NOMO-1 treated with dmso at 0.1 percent for 144 hours (cell line): Measurements from ENCODE around the gene ZNF503.

Experiments used
- DNase-seq: peaks from one replicate; lab custom pipeline; 2025; ENCODE audit not compliant: unreplicated experiment; lab: John Stamatoyannopoulos, UW

ZNF503 gene

DNA sequence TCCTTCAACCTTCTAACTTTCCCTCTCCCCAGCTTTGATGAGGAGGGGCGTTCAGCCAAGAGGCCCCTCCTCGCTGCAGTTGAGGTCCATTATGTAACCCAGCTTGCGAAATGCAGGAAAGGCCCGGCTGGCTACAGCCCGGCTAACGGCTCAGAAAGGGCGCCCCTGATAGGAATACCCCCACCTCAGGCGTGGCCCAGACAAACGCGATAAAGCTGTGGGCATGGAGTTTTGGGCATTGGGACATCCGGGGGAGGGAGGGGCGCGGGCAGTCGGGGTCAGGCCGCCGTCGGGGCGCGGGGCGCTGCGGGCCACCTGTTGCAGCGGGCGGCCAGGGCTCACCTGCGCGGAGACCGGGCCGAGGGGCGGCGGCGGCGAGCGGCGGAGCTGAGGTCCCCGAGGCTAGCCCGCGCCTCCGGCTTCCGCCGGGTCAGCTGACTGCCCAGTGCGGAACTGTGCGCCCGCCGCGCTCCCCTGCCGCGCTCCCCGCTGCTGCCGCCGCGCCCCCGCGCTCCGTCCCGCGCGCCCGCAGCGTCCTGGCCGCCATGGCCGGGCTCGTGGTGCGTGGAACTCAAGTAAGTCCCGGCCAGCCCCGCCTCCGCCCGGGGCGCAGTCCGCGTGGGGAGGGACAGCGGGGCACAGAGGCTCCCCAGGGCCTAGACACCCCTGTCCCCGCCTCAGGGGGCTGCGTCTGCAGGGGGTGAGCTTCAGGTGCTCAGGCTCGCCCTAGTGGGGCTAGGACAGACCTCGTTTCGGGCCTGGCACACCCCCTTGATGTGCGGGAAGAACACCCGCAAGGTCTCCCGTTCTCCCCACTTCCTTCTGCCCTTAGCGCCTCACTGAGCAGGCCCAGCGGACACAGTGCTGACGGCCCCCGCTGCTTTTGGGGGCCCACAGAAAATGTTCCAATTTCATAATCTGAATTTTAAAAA, 29.9 kb upstream of the ZNF503 start, which contains the start of gene LRMDA:
Gene LRMDA (plus strand): TSS at position 445 of the 932 bp plus-strand sequence.
- DNase-seq, result peak; percentile 79

DNA sequence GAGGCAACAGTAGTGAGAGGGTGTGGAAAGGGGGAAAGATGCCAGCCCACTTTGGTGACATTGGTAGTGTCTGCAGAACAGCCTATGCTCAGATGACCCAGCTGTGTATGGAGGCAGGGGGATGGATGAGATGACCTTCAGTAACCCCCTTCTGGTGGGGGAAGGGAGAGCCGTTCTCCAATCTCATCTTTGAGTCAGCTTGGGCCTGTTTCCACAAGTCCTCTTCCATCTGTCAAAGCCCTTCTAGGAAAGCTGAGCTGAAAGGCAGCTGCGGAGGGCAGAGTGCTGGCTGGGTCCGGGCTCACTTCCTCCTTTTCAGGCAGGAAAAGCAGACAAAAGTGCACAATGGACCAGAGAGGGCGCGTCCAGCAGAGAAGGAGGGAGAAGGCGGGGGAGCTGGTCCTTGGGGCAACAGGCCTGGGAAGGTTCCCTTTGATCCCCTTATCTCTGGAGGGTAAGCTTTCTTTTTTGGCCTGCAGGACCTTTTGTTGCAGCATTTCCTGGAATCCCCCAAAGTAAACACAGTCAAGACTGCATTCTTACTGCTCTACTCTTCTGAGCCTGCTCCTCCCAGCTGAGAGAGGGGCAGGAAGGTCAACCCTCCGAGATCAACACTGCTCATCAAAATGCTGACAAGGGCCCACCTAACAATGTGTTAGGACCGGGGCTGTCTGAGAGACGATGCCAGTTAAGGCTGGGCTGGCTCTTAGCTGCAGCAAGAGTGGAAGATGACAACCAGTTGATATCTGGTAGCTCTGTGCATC, 28.6 kb upstream of the ZNF503 start:
- peak; percentile 76 for DNase-seq

DNA sequence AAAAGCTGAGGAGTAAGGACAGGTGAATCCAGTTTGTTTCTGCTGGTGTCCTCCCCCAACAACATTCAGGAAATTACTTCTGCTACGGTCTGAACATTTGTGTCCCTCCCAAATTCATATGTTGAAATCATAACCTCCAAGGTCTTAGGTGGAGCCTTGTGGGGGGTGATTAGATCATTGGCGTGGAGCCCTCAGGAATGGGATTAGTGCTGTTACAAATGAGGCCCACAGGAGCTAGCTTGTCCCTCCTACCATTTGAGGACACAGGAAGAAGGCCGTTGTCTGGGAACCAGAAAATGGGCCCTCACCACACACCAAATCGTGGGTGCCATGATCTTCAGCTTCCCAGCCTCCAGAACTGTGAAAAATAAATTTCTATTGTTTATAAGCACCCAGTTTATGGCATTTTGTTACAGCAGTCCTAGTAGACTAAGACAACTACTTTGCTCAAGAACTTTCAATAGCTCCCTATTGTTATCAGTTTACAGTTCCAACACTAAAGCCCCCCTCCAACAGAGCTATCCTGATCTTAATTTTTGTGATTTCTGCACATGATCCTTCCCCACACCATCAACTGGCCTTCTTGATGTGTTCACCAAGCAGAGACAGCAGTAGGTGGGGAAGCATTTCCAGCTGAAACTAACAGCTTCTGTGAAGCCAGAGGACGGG, 27.7 kb upstream of the ZNF503 start:
- no peak for DNase-seq

DNA sequence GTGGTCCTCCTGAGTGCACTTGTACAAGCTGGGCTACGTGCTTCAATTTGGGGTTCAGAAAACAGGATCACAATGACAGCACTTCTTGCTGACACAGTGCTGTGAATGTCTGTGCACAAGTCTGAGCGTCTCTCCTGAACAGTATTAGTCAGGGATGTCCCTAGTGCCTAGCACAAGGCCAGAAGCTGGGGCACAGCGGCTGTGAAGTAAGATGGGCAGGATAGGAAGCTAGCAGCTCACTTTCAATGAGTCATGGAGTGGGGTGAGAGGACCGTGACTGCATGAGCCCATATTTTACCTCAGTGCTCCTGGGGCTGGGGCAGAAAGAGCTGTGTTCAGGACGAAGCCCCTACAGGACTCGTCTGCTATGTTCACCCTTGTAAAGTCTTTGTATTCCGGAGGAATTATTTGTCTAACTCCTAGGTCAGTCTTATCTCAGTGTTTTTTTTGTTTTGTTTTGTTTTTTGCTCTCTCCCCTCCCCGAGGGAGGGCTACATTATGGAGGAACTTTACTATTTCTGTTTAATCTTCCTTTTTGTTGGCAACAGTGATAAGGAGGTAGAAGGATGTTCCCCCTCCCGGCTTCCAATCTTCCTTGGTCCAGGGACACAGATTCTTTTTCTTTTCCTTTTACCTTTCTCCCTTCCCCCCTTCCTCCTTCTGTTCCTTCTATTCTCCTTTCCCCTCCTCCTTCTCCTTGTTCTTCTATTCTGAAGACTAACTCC, 27.0 kb upstream of the ZNF503 start:
- DNase-seq, result peak; percentile 50

DNA sequence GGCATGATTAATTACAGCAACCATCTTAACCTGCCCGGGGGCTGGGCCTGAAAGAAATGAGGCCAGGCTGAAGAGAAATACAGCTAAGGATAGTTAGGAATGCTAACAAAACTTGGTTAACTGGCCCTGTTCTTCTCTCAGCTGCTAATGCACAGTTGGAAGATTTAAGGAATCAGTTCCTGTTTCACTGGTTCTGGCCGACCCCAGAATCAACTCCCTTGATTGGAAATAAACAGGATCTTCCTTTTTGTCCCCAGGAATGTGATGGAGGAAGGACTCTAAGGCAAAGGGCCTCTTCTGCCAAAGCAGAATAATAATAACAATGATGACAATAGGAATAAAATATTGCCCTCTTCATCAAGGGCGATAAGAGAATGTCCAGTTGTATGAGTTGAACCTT, 26.4 kb upstream of the ZNF503 start:
- no peak for DNase-seq

DNA sequence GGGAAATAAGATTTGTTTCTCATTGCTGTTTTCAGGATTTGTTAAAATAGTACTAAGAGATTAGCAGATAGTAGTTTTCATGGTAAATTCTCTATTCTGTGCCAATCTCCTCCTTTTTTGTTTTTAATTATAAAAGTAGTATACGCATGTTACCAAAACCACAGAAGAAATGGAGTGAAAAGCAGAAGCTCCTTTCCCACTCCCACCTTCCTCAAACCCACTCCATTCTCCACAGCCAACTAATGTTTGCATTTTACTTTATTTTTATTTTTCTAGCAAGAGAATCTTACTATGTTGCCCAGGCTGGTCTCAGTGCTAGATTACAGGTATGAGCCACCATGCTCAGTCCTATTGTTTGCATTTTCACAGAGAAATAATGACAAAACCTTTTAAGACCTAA, 25.3 kb upstream of the ZNF503 start:
- no peak for DNase-seq

DNA sequence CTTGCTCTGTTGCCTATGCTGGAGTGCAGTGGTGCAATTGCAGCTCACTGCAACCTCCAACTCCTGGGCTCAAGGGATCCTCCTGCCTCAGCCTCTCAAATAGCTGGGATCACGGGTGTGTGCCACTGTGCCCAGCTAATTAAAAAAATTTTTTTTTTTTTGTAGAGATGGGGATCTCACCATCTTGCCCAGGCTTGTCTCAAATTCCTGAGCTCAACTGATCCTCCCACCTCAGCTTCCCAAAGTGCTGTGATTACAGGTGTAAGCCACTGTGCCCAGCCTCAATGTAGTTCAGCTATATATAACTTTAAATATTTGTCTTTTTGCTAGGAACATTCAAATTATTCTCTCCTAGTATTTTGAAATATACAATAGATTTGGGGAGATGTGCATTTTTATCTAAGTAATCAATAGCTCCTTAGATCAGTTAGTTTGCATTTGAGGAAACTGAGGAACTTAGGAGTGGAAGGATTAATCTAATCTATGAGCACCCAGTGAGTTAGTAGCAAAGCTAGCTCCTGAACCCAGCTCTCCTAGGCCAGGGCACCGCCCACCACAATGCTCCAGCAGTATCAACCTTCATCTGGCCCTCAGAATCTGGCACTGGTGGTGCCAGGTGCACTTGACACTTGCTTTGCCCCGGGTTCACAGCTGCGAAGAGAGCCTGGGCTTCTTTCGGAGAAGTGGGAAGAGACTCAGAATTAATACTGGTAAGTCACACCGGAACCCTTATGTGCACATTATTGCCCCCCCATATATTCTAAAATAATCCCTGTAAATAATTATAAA, 23.9 kb upstream of the ZNF503 start:
- DNase-seq, result no peak

DNA sequence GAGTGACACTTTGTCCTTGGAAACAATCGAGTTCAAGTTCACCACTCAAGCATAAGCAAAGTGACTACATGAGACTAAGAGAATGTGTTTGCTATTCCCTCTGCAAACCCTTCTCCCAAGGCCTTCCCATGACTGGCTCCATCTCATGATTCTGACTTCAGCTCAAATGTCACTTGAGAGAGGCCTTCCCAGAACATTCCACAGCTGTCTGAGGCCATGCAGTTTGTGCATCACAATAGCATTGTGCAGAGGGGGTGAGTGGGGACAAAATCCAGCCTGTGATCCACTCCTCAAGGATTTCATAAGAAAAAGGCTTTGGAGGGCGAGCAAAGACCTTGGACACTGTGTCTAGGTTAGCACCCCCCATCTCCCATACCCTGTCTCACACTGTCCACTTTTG, 23.0 kb upstream of the ZNF503 start:
- DNase-seq, result no peak

DNA sequence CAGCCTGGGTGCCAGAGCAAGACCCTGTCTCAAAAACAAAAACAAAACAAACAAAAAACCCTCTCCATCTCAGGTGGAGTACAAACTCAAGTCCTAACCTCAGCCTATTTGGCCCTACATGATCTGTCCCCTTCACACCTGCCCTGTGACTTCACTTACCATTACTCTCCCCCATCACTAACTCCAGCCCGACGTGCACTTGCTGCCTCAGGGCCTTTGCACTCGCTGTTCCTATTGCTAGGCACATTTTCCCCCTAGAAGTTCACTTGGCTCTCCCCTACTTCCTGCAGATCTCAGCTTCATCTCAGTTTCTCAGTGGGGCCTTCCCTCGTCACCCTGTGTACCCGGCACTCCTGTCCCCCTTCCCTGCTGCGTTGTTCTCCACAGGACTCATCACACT, 21.3 kb upstream of the ZNF503 start:
- no peak for DNase-seq

DNA sequence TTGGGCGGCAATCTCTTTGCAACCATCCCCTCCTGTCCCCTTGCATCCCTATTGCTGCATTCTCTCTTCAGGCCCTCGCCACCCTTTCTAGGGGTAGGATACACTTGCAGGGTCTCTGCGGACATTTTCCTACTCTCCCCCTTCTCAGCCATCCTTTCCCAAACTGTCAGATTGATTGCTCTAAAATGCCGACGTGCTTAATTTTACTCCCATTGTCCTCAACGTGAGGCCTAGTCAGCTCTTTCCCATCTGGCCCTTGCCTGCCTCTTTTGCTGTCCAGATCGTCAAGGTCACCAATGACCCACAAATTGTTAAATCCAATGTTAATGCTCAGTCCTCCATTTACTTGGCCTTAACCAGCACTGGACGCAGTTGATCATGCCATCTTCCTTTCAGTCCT, 17.1 kb upstream of the ZNF503 start:
- no peak for DNase-seq

DNA sequence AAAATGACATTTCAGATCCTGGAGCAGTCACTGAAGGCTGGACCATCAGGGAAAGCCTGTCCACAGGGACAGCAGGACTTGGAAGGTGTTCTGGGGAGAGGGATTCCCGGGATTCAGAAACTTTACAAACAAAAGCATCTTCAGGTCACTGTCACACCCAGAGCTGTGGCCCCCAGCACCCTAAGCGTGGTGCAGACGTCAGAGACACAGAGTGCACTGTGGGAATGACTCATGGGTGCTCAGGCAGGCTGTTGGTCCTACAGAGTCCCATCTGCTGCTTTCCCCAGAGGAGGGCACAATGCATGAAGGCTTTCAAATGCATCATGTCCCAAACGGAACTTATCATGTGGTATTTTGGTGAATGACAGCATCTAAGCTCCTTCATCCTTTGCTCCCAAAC, 16.7 kb upstream of the ZNF503 start:
- DNase-seq, result no peak

DNA sequence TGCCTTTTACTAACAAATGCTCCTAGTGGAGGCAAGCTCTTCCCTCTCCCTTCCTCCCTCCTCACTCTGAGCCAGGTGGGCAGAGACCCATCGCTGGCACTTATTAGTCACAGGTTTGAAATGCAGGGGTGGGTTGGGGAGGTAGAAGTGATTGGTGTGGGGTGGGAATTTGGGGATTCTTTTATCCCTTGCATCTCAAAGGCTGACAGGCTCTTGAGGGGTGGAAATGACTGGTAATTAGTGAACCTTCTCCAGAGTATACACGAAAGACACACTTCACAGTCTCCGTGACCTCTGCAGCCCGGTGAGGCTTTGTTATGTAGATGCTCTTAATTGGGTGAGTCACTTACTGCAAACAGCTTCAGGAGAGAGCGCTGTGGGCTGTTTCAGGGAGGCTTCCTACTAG, 16.0 kb upstream of the ZNF503 start:
- no peak for DNase-seq

DNA sequence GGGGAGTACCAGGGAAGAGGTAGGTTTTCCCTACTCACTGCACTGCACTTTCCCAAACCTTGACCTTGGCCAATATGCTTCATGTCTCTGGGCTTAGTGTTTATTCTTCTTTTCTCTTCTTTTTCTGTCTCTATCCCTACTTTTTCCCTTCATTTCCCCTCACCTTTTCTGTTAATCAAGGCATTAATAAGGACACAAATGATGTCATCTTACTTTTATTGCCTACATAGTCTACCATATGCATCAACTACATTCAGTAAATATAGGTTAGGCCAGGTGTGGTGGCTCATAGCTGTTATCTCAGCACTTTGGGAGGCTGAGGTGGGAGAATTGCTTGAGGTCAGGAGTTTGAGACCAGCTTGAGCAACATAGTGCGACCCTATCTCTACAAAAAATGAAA, 13.0 kb upstream of the ZNF503 start:
- no peak for DNase-seq

DNA sequence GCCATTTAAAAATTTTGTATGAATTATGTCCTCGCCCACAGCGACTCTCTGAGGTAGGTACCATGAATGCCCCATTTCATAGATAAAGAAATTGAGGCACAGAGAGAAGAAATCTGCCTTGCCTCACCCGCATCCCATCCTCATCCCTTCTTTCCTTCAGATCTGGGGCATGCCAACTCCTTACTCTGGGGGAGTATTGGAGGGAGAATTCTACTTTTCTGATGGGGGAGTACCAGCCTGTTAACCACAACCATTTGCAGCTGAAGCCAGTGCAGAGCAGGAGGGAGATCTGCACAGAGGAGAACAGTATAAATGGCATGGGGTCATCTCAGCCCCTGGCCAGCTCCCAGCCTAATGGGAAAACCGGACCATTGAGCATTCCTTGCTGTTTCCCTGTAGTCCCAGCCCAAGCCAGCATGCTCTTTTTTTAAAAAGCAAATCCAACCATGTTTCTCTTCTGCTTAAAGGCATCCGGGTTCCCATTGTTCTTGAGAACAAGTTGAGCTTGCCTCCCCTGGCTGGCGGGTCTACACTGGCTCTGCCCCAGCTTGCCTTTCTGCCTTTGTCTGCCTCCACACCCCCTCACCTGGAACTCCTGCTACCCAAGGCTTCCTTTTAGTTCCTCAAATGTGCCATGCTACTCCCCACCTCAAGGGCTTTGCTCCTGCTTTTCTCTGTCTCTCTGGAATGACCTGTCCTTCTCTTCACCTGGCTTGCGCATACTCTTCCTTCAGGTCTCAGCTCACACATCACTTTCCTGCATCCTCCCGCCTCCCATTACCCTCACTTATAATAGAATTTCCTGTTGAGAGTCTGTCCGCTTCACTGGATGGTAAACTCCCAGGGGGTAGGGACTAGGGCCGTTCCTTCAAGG, 8.8 kb upstream of the ZNF503 start:
- no peak for DNase-seq

DNA sequence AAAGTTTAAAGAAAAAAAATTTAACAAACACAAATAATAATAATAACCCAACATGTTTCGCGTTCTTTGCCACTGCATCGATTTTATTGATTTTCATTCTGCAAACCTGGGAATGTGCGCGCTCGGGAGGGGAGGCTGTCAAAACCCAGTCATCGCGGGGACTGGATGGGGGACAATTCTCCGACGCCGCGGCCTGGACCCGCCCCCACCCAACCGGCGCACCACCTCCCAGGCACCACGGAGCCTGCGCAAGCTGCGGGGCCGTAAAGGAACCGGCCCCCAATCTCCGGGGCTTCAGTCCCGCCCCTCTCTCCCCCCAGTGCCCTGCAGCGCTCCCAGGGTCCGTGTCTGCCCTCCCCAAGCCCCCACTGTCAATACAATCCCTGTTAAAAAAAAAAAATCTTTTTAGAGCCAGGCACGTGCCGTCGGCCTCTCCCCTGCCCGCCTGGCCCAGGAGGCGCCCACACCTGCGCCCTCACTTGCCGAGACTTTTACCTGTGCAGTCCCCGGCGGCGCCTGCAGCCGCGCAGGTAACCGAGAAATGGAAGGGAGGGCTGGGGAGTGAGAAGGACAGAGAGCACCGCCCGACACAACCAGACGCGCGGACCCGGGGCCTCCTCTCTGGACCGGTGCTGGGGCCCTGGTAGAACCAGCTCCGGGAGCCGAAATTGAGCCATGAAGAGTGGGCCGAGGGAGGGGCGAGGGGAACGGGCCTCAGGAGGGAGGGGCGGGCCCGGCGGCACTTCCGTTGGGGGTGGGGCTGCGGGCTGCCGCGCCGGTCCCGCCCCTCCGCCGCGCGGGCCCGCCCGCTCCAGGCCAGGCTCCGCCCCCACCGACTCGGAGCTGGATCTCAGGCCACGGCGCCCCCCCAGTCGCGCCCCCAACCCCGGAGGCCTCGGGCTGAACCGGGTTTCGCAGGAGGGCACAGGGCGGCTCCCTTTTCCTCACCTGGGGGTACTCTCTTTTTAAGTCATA, 7.6 kb upstream of the ZNF503 start:
- peak; percentile 51 for DNase-seq

DNA sequence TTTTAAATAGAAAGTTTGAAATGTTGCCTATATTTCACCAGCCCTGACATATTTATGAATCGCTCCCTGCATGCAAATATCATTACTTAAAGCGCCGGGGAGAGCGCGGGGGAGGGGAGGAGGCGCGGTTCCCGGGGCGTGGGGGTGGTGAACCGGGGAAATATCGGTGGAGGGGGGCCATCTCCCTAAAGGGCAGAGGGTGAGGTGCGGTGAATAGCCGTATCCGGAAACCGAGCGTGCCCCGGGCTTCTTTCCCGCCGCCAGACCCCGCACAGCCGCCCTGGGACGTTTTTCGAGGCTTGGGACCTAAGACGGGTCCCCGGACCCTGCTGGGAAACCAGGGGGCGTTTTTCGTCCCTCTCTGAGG, 6.9 kb upstream of the ZNF503 start:
- DNase-seq, result no peak

DNA sequence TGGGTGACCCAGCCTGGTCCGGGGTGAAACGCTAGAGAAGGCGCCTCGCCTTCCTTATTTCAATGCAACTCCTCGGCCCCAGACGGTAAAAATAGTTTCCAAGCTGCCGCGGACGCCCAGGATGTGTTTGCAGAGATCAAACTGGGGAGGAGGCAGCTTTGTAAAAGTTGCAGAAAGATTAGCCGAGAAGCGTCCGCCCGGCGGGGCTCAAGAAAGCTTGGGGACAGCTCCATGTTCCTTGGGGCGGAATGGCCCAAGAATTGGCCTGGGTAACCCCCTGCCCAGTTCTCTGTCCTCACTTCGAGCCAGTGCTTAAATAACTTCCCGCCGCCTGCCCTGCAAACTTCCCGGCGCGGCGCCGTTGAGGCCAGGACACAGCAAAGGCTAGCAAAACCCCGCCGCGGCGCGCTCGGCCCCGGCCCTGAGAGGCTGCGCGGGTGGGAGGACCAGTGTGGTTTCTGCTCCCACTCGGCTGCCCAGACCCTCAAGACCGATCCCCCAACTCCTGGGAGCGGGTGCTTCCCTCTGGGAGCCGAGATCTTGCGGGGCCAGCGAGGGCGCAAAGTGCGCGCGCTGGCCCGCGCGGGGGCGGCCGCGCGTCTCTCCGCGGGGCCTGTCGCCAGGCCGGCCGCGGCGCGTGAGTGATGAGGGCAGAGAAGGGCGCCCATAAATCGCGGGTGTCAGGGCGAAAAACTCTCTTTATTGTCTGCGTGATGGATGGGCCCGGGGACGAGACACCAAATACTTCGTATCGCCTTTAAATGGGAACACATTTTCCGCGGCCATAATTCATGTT, 6.3 kb upstream of the ZNF503 start:
- DNase-seq, result peak; percentile 38
